Hematopoietic multipotent progenitor cell treated with erythropoietin and hydrocortisone succinate and interleukin-3 and kit ligand, for 15 days (in vitro differentiated cells): ENCODE results near the gene BSPRY.

Source experiments
- DNase-seq: peaks from one replicate; pipeline ENCODE4 v3.0.0-alpha.2; 2015; ENCODE audit warnings: low spot score

The BSPRY gene

DNA sequence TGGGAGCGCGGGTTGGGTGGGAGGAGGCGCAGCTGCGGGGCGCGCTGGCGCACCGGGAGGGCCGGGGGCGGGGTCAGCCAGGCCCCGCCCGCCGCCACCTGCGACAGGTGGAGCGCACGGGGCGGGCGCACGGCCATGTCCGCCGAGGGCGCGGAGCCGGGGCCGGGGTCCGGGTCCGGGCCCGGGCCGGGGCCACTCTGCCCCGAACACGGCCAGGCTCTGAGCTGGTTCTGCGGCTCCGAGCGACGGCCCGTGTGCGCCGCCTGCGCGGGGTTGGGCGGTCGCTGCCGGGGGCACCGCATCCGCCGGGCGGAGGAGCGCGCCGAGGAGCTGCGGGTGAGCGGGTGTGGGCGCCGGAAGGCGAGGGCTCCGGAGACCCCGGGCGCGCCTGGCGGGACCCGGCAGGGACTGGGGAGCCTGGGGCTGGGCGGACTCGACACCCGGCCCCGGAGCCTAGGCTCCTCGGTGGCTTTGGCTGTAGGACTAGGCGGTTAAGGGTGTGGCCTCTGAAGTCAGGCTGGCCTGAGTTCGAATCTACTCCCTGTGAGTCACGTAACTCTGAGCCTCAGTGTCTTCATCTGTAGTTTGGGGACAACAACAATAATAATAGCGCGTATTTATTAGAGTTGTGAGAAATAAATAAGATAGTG lies at the start of gene BSPRY:
BSPRY (plus strand) TSS at position 97 of the 650 bp plus-strand sequence; CDS start at position 136, 39 bp downstream.
- DNase-seq, result peak; percentile 69

DNA sequence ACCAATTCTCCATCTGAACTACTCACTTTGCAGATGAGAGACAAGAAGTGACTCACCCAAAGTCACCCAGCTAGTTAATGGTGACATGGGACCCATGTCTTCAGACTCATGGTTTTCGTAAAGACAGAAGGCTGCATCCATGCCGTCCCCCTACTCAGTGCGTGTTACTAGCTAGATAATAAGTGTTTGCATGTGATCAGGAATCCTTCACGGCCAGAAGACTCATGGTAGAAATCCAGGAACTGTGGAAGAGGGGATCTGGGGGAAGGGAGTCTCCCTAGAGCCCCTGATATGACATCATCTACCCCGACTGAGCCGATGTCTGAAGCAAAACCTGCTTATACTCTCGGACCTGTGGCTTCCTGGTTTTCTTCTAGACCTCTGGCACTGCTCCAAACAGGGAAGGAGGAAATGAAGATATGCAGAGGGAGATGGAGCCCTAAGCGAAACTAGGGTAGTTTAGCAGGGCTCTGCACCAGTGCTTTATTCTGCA lies 49.5 kb upstream of the BSPRY start:
- peak; percentile 25 for DNase-seq

DNA sequence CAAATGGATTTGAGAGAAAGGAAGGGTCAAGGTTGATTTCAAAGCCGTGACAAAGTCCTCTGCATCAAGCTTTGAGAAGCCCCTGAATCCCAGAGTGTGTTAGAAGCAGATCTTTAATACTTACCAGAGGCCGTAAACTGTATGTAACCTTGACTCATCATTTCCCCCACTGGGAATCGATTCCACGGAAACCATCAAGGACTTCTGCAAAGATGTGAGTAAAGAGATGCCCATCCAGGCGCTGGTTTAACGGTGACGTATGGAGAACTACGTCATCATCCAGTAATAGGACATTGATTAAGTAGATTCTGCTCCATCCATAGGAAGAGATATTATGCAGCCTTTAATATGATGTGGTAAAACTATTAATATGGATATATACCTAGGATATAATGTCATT lies 47.8 kb upstream of the BSPRY start:
- no peak for DNase-seq

DNA sequence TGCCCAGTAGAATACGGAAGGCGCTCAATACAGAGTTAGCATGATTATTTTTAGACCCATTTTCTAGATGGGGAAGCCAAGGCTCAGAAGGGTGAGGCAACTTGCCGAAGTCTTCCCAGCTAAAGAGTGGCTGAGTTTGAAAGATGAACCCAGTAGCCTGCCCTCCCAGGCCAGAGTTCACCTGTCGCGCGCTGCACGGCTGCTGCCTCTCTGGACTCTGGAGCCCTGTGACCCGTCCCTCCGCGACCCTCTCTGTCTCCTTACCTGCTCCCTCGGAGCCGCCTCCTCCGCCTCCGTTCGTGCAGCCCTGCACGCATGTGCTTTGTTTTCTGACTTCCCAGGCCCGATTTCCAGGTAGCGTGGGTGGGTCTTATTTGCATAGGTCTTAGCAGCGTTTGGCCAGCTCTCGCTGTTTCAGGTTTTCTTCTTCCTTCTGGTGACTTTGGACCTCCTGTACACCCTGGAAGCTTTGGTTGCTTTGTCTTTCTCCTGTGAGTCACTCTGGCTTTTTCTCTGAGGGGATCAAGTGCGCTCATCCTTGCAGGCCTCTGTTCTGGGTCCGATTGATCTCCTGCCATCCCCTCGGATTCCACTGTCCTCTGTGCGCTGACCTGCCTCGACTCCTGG lies 46.4 kb upstream of the BSPRY start, which contains the start of gene RNF183:
RNF183 (minus strand) TSS at position 585 of the 627 bp plus-strand sequence. CDS start 5,192 bp downstream, outside the sequence.
- DNase-seq, result no peak

DNA sequence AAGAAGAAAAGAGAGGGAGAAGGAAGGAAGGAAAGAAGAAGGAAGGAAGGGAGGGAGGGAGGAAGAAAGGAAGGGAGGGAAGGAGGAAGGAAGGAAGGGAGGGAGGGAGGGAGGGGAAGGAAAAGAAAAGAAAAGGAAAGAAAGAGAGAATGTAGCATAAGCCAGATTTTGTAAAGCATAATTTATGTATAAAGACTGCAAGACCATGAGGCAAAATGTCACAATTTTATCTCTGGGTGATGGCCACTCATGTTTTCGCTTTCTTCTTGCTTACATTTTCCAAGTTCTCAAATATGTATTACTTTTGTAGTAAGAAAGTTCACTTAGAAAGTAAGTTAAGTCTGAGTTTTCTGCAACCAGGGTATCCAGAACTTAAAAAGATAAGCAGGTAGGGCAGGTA lies 42.8 kb upstream of the BSPRY start:
- no peak for DNase-seq

DNA sequence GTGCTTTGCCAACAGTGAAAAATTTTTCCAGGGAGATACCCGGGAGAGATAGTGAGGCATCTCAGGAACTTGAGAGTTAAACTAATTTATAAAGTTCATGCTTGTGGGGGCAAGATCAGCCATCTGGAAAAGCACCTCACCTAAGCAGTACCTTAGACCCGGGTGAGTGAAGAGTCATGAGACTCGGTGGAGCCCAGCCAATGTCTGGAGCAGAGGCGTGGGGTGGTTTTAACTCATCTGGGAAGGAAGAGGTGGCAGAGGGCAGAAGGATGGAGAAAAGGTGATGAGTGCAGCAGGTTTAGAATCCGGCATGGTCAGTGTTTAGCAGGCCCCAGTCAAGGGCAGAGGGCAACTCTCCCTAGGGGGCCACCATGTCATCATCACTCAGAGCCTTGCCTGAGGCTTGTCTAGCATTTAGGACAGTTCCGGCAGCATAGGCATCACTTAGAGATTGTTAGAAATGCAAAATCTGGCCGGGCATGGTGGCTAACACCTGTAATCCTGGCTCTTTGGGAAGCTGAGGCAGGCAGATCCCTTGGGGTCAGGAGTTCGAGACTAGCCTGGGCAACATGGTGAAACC lies 41.9 kb upstream of the BSPRY start:
- DNase-seq, result no peak

DNA sequence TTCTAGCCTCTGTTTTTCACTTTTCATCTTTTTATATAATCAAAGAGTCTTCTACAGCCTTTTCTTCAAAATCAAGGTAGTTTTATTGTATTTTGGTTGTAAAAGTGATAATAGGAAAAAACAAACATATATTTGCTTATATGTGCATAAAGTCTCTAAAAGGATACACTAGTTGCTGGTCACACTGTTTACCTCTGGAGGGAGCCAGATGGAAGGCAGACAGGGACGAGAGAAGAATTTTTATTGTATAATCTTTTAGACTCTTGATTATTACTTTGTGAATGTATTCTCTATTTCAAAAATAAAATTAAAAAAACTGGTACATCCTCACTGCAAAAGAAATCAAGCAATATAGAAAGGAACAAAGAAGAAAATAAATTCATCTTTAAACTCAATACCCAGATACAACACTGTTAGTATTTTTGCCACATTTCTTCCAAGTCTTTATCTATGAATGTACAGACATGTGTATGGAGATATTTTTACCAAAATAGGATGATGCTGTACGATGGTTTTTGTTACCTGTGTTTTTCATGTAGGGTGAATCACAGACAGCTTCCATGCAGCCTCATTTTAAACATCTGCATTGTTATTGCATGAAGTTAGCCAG lies 40.0 kb upstream of the BSPRY start:
- DNase-seq, result peak; percentile 76

DNA sequence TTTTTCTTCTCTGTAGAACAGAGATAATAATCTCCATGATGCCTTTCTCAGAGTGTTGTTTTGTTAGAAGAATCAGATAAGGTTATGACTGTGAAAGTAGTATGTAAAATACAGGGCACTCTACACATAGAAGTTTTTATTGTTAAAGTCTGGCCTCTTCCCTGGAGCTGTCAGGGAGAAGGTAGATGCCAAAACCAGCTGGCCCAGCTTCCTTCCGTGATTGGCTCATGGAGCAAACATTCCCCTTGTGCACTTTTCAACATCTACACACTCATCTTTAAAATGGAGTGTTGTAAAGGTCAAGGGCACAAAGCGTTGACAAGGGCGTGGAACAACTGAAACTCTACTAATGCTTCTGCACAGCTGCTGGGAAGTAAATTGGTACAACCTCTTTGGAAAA lies 38.8 kb upstream of the BSPRY start:
- DNase-seq, result no peak

DNA sequence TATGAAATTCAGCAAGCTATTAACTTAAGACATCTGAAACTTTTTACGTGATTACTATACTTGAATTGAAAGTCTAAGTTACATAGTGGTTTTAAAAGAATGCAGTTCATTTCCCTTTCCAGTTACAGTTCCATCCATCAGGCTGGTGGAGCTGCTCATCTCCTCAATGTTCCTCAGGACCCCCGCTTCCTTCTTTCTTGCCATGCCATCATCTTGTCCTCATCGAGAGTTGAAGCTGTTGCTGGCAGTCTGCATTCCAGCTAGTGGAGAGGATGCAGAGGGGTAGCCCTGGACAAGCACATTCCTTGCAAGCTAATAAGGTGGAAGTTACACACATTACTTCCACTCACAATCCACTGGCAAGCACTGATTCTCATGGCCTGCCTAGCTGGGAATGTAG lies 37.4 kb upstream of the BSPRY start:
- no peak for DNase-seq

DNA sequence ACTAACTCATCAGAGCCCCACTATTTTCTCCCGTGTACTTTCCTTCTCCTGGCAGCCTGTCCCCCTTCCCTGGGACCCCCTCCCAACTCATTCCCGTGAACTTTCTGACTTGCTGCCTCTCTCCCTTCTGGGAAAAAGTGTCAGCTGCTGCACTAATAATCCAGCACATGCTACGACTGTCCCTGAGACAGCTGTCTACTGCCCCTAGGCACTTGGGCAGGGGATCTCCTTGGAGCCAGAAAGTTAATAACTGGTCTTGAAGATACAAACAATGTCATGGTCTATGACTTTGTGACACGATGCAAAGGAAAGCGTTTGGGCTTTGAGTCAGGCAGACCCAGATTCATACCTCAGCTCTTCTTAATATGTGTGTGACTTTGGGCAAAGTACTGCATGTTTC lies 36.1 kb upstream of the BSPRY start:
- DNase-seq, result no peak

DNA sequence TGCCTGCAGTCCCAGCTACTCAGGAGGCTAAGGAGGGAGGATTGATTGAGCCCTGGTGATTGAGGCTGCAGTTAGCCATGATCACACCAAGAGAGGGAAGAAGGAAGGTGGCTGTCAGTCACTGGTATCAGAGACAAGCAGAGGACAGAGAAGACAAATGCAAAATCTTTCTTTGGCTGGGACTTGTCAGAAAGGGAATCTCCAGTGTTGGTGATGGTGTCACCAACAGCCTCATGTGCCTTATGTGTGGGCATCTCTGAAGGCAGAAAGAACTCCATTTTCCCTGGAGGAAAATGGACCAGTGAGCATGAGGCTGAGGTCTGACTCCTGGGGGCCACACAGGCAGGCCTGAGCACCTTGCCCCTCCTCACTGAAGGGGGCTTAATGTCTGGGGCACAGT lies 34.1 kb upstream of the BSPRY start:
- DNase-seq, result no peak

DNA sequence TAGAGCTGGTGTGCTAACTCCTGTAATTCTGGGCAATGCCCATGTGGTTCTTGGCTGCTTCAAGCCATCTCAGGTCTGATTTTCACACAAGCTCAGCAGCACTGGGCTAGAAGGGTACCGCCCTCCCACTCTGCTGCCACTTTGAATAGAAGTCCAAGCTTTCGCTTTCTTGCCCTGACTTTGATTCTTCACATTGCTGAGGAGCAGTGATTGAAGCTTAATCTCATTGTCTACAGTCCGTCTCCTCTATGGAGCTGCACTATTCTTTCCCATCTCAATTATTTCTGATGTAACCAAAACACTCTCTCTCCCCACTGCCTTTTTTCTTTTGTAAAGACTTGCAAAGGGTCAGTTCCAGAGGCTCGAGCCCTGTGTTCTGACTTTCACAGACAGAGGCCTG lies 33.3 kb upstream of the BSPRY start:
- DNase-seq, result no peak

DNA sequence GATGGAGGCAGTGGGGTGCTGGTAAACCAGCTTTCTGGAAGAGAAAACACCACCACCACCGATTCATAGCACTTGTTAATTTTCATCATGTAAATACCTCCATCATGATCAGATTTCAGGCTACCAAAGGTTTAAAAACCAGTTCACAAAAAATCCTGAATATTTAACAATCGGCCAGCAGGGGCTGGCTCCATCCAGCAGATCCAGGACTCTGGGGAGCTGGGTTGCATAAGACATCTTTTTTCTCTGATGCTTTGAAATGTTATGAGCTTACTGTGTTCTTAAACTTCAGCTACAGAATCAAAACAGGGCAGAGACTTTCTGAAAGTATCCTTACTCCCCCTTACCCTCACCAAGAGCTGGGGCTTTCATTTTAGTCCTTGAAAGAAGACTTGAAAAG lies 31.6 kb upstream of the BSPRY start:
- DNase-seq, result no peak

DNA sequence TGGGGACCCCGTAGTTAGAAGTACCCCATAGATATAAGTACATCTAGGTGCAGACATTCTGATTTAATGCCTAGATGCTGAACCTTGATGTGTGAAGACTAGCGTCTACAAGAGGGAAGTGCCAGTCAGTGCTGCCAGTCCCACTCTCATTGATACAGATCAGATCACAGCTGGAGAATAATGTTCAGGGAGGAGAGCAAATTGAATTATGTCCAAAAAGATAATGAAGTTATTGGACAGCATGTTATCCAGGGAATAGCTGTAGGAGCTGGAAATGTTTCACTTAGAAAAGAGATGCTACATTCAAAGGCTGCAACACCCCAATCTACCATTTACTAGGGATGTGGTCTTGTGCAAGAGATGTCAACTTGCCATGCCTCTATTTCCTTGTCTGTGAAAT lies 30.3 kb upstream of the BSPRY start:
- no peak for DNase-seq

DNA sequence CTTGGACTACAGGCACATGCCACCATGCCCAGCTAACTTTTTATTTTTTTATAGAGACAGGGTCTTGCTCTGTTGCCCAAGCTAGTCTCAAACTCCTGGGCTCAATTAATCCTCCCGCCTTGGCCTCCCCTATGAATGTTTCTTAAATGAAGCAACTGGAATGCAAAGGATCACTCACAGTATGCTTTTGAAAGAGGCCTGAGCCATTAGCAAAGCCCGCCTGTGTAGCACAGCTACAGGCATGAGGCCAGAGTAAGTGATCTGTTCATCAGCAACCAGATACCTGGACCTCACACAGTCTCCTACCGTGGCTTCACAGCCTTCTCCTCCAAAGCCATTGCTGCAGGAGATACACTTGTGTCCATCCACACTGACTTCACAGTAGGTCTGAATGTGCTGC lies 29.3 kb upstream of the BSPRY start:
- no peak for DNase-seq

DNA sequence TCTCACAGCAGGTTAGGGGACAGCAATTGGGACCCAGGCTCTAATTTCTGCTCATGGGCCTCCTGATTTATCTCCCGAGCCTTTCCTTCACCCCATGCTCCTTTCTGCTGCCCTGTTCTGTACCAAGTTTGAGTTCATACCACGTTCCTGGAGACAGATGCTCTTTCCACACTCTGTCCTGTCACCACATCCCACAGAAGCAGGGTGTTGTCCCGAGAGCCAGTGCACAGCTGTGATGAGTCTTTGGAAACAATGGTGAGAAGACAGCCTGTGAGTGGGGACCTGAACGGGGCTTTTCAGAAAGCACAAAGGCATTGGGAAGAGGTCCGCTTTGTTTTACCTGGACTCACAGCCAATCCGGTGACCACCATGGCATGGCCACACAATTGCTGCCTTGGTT lies 26.7 kb upstream of the BSPRY start:
- DNase-seq, result no peak

DNA sequence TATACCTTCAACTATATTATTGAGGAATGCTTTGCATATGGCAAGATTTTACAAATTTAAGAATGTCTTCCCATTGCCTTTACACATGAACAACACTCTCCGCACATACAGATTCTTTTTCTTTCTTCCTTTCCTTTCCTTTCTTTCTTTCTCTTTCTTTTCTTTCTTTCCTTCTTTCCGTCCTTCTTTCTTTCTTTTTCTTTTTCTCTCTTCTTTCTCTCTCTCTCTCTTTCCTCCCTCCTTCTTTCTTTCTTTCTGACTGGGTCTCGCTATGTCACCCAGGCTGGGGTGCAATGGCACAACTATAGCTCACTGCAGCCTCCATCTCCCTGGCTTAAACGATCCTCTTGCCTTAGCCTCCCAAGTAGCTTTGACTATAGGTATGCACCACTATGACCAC lies 23.1 kb upstream of the BSPRY start:
- no peak for DNase-seq

DNA sequence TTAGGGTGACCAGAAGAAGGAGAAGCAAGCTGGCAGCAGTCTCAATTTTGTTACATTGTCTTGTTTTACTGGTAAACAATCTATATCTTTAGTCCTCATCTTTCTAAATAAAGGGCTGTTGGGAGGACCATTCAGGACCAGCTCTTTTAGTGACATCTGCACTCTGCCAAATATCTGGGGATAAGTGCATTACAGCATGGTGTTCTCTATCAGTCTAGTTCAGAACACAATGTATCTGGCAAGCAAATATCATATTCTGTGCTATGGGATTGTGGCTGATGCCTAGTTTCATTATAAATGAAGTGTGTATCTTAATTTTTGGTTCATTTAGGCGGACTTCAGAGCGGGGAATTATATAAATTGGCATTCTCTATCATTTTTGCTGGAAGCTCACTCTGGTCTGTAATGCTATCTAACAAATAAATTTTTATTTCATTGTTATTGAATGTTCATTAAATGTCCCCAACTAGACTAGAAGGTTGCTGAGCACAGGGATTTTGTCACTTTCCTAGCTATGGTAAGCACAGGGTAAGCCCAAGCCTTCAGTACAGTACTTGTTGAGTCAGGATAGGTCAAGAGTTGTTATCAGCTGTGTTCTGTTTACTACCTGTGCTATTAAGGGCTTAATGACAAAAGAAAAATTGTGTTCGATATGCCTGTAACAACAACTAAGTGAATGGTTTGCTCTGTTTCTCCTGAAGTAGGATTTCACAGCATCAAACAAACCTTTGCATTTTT lies 21.1 kb upstream of the BSPRY start:
- no peak for DNase-seq

DNA sequence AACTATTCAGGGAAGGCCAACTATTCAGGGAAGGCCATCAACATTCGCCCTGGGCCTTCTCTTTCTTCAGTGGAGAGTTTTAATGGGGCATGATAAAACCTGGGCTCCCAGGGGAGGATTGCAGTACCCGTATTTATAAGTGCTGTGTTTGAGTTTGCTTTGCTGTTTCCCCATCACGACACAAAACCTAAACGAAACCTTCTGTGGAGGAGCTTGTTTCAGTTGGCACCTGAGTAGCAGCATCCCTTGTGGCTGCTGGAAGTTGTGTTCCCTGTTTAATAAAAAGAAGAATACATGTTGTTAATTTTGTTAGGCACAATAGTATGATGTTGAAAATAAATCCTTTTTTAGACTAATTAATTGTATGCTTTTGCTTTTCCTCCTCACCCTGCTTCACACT lies 17.6 kb upstream of the BSPRY start:
- no peak for DNase-seq

DNA sequence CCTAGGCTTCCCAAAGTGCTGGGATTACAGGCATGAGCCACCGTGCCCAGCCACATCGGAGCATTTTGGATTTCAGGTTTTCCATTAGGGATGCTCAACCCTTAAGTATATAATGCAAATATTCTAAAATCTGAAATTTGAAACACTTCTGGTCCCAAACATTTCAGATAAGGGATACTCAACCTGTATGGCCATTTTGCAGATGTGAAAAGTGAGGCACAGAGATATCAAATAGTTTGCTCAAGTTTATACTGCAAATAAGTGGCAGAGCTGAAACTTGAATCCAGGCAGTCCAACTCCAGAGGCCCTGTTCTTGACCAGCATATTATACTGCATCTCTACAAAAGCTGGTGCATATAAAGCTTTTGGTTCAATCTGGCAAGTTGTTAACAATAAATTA lies 11.6 kb upstream of the BSPRY start:
- DNase-seq, result no peak

DNA sequence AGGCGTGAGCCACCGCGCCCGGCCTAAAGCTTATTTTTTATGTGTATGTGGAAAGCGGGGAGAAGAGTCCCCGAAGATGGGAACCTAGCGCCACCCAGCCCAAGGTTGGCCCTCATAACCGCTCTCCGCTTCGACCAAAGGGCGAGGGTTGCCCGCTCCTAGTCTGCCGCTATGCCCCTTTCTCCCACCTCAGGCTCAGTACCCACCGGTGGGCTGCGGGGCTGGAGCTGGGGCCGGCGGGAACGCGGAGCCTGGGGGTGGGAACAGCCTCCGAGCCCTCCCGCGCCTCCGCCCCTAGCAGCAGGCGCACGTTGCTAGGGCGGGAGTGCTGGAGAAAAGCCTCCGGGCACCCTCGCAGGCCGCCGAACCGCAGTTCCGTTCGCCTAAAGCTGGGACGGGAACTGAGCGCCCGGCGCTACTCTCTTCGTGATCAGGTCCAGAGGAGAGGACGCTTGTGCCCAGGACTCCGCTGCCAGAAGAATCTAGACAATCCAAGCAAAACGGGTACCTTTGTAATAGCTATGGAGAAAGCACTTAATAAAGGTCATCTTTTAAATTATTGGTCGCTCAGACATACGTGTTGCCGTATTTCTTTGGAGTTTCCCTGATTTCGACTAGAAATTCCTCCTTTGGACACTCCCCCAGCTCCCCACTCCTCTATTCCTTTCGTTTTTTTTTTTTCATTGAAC lies 9.2 kb upstream of the BSPRY start, which contains the start of gene WDR31:
WDR31 (minus strand) TSS at position 265 of the 689 bp plus-strand sequence. CDS start 8,253 bp downstream, outside the sequence.
- DNase-seq, result peak; percentile 88
